GM12874 (cell line): ENCODE data around the gene SATL1.

ENCODE experiments used
- CTCF ChIP-seq: IDR thresholded peaks from 2 replicates; pipeline ENCODE4 v1.5.1; 2011; ENCODE audit warnings: low read depth, mild to moderate bottlenecking, control low read depth, low read length, moderate library complexity; ENCODE audit not compliant: insufficient read depth

The SATL1 gene

GRCh38 chrX:85243761-85244449, at the start of gene SATL1, which contains the start of gene ZNF711:
Gene SATL1, minus strand, starts transcription at chrX:85243779. Its CDS starts 134,811 bp downstream, at chrX:85108968.
Gene ZNF711, plus strand, starts transcription at chrX:85243991. Its CDS starts 3,582 bp downstream, at chrX:85247573.
- TF ChIP-seq CTCF: no peak

- no peak for TF ChIP-seq CTCF
These were observed 45.6 kb upstream of the SATL1 start for GRCh38 chrX:85288992-85289723.

GRCh38 chrX:85244450-85245211, 1.1 kb upstream of the SATL1 start:
- TF ChIP-seq CTCF: no peak

GRCh38 chrX:85243155-85243554, 424 bp downstream of the SATL1 start:
- no peak for TF ChIP-seq CTCF

- no peak for TF ChIP-seq CTCF
These were observed 20.2 kb downstream of the SATL1 start for GRCh38 chrX:85223359-85223758.

- TF ChIP-seq CTCF: no peak
These were observed 22.2 kb downstream of the SATL1 start for GRCh38 chrX:85221361-85221760.

GRCh38 chrX:85215946-85216345, 27.6 kb downstream of the SATL1 start:
- no peak for TF ChIP-seq CTCF
